IMR-90 (cell line): ENCODE data around the gene SCARF2. TPM values are rescaled to one million over a fixed set of nuclear protein-coding genes. Genes with fewer than 3 reads are reported as not detected.

Source experiments
- ATAC-seq: fragments of 200-7000 bp; cut with Tn5 transposase; 2 replicates; pipeline ENCODE4 v1.9.1; 2020; ENCODE audit warnings: low read depth, mild to moderate bottlenecking, moderate library complexity
- BruUV-seq: library from RNA; stranded (reverse); fragments of 400-500 nt; replicated peaks from 2 replicates; lab custom pipeline; 2021; lab: Mats Ljungman, UMichigan
- CTCF ChIA-PET: fragments of 300-600 bp; formaldehyde crosslinking; extraction: SDS; loops from one replicate; lab custom pipeline; 2021; ENCODE audit warnings: antibody characterized with exemption; lab: Yijun Ruan, JAX
- POLR2A ChIA-PET: fragments of 300-600 bp; sonication (Branson Sonifier 250); formaldehyde crosslinking; loops from one replicate; lab custom pipeline; 2022; ENCODE audit warnings: antibody characterized with exemption; ENCODE audit not compliant: unreplicated experiment; lab: Charles Lee
- DNase-seq: peaks from one replicate; pipeline ENCODE4 v3.0.0; 2013
- H2AFZ ChIP-seq: replicated peaks from 2 replicates; pipeline ENCODE3; 2013; ENCODE audit warnings: low read length, mild to moderate bottlenecking; ENCODE audit not compliant: poor library complexity
- H2AK5ac ChIP-seq: 2 replicates; pipeline ENCODE4 v1.6.1; 2013; ENCODE audit warnings: low read depth, low read length, inconsistent platforms
- H2AK9ac ChIP-seq: replicated peaks from 2 replicates; pipeline ENCODE3; 2013; ENCODE audit warnings: mild to moderate bottlenecking, low read depth, low read length, moderate library complexity; ENCODE audit not compliant: poor library complexity
- H2BK120ac ChIP-seq: 2 replicates; pipeline ENCODE4 v1.6.1; 2013; ENCODE audit warnings: low read depth, low read length, inconsistent platforms
- H2BK15ac ChIP-seq: 3 replicates; pipeline ENCODE4 v1.6.1; 2013; ENCODE audit warnings: low read depth, low read length, inconsistent platforms
- H2BK20ac ChIP-seq: 2 replicates; pipeline ENCODE4 v1.6.1; 2013; ENCODE audit warnings: low read depth, mild to moderate bottlenecking, inconsistent platforms, low read length, moderate library complexity
- H2BK5ac ChIP-seq: 2 replicates; pipeline ENCODE4 v1.6.1; 2013; ENCODE audit warnings: mild to moderate bottlenecking, low read depth, low read length, inconsistent platforms; ENCODE audit not compliant: poor library complexity, severe bottlenecking
- H3K14ac ChIP-seq: replicated peaks from 2 replicates; pipeline ENCODE4 v1.6.1; 2013; ENCODE audit warnings: low read depth, low read length, inconsistent platforms
- H3K18ac ChIP-seq: 2 replicates; pipeline ENCODE4 v1.6.1; 2013; ENCODE audit warnings: low read depth, low read length, control low read depth
- H3K23ac ChIP-seq: 2 replicates; pipeline ENCODE4 v1.6.1; 2013; ENCODE audit warnings: low read depth, low read length, inconsistent platforms
- H3K27ac ChIP-seq: 2 replicates; pipeline ENCODE4 v1.5.1; 2013; ENCODE audit warnings: mild to moderate bottlenecking, control low read depth, low read length; ENCODE audit not compliant: insufficient read depth
- H3K27me3 ChIP-seq: 2 replicates; pipeline ENCODE4 v1.6.1; 2013; ENCODE audit warnings: low read length; ENCODE audit not compliant: control insufficient read depth, insufficient read depth
- H3K36me3 ChIP-seq: 2 replicates; pipeline ENCODE4 v1.6.1; 2013; ENCODE audit warnings: low read length, mixed read lengths; ENCODE audit not compliant: control insufficient read depth, insufficient read depth
- H3K4ac ChIP-seq: 2 replicates; pipeline ENCODE4 v1.6.1; 2013; ENCODE audit warnings: low read depth, low read length, inconsistent platforms
- H3K4me1 ChIP-seq: 2 replicates; pipeline ENCODE4 v1.6.1; 2013; ENCODE audit warnings: low read length, mixed read lengths; ENCODE audit not compliant: control insufficient read depth, insufficient read depth
- H3K4me2 ChIP-seq: 2 replicates; pipeline ENCODE4 v1.6.1; 2013; ENCODE audit warnings: low read depth, mild to moderate bottlenecking, control low read depth, low read length, moderate library complexity
- H3K4me3 ChIP-seq: 2 replicates; pipeline ENCODE4 v1.5.1; 2013; ENCODE audit warnings: low read depth, mild to moderate bottlenecking, control low read depth, low read length, moderate library complexity; ENCODE audit not compliant: insufficient read depth
- H3K56ac ChIP-seq: 2 replicates; pipeline ENCODE4 v1.6.1; 2013; ENCODE audit warnings: low read length, inconsistent platforms; ENCODE audit not compliant: insufficient read depth; ENCODE audit errors: extremely low read depth
- H3K79me1 ChIP-seq, 2 experiments: 2 replicates each; pipeline ENCODE4 v1.6.1; 2013; ENCODE audit warnings: low read length in 2 of 2, inconsistent platforms in 1 of 2, low read depth in 1 of 2
- H3K9ac ChIP-seq: 2 replicates; pipeline ENCODE4 v1.6.1; 2013; ENCODE audit warnings: low read depth, low read length, control low read depth
- H3K9me1 ChIP-seq: 2 replicates; pipeline ENCODE4 v1.6.1; 2013; ENCODE audit warnings: low read length, inconsistent platforms; ENCODE audit not compliant: insufficient read depth
- H3K9me3 ChIP-seq: 2 replicates; pipeline ENCODE4 v1.6.1; 2013; ENCODE audit warnings: low read length; ENCODE audit not compliant: control insufficient read depth, insufficient read depth
- H4K20me1 ChIP-seq: 2 replicates; pipeline ENCODE4 v1.6.1; 2013; ENCODE audit warnings: low read length, inconsistent platforms; ENCODE audit not compliant: insufficient read depth
- H4K5ac ChIP-seq: 2 replicates; pipeline ENCODE4 v1.6.1; 2013; ENCODE audit warnings: mild to moderate bottlenecking, low read depth, low read length, control low read depth
- H4K8ac ChIP-seq, 2 experiments: 2 replicates each; pipeline ENCODE4 v1.6.1; 2013; ENCODE audit warnings: low read depth in 2 of 2, low read length in 2 of 2, control low read depth in 1 of 2, inconsistent platforms in 1 of 2
- H4K91ac ChIP-seq: 2 replicates; pipeline ENCODE4 v1.6.1; 2013; ENCODE audit warnings: low read depth, low read length, inconsistent platforms; ENCODE audit not compliant: insufficient read depth
- BHLHE40 ChIP-seq: fragments of 150-350 bp; IDR thresholded peaks from 2 replicates; pipeline ENCODE4 v1.6.1; 2016; ENCODE audit warnings: mild to moderate bottlenecking, low read depth, low read length
- FOS ChIP-seq: fragments of 150-350 bp; IDR thresholded peaks from 2 replicates; pipeline ENCODE4 v1.6.1; 2016; ENCODE audit warnings: low read depth, low read length
- MAZ ChIP-seq: IDR thresholded peaks from 2 replicates; pipeline ENCODE4 v1.6.1; 2012; ENCODE audit warnings: low read depth, mild to moderate bottlenecking, low read length, improper control_type of control experiment, moderate library complexity, borderline replicate concordance
- MXI1 ChIP-seq: IDR thresholded peaks from 2 replicates; pipeline ENCODE4 v1.6.1; 2012; ENCODE audit warnings: low read depth, mild to moderate bottlenecking, low read length, moderate library complexity, borderline replicate concordance
- NFE2L2 ChIP-seq: fragments of 150-350 bp; IDR thresholded peaks from 2 replicates; pipeline ENCODE4 v1.6.1; 2016; ENCODE audit warnings: low read depth, mild to moderate bottlenecking, low read length
- POLR2A ChIP-seq: IDR thresholded peaks from 2 replicates; pipeline ENCODE4 v1.6.1; 2012; ENCODE audit warnings: mild to moderate bottlenecking, low read depth, low read length
- RCOR1 ChIP-seq: IDR thresholded peaks from 2 replicates; pipeline ENCODE4 v1.6.1; 2012; ENCODE audit warnings: mild to moderate bottlenecking, low read length, improper control_type of control experiment; ENCODE audit not compliant: insufficient replicate concordance
- RFX5 ChIP-seq: IDR thresholded peaks from 2 replicates; pipeline ENCODE4 v1.8.0; 2012; ENCODE audit warnings: low read depth, mild to moderate bottlenecking, low read length, moderate library complexity
- SMC3 ChIP-seq: fragments of 150-350 bp; IDR thresholded peaks from 2 replicates; pipeline ENCODE4 v1.6.1; 2016; ENCODE audit warnings: low read depth, mild to moderate bottlenecking, antibody characterized with exemption, low read length, moderate library complexity
- USF2 ChIP-seq: fragments of 150-350 bp; IDR thresholded peaks from 2 replicates; pipeline ENCODE4 v1.6.1; 2017; ENCODE audit warnings: mild to moderate bottlenecking, antibody characterized with exemption, low read length, low read depth
- WGBS, 2 experiments: methylation state at CpG; one replicate each; pipeline versions ENCODE4 v1.1.5 to v1.1.7; 2013; ENCODE audit warnings: missing lambda C conversion rate in 2 of 2; ENCODE audit not compliant: insufficient read length in 1 of 2; ENCODE audit errors: extremely low coverage in 2 of 2; 5-methylcytosine and 5-hydroxymethylcytosine counted together
- dilution Hi-C: fragments of 300-500 bp; cut with HindIII; formaldehyde crosslinking; loops from one replicate; pipeline ENCODE4 v1.14.3; 2018; ENCODE audit warnings: low sequenced_read_pairs; ENCODE audit not compliant: unreplicated experiment
- in situ Hi-C: fragments of 300-500 bp; cut with MboI; formaldehyde crosslinking; loops from 3 replicates; pipeline ENCODE4 v1.14.3; 2019; ENCODE audit warnings: low sequenced_read_pairs, inconsistent platforms, mixed read lengths
- intact Hi-C: fragments of 100-400 bp; cut with micrococcal nuclease; formaldehyde crosslinking; loops from 2 replicates; pipeline ENCODE4 v1.10.0; 2022
- polyA plus RNA-seq, 3 experiments: library from polyadenylated mRNA; depleted of rRNA; stranded (reverse); fragments of >200 nt; gene quantifications; 2 replicates each; pipeline ENCODE4 v1.2.3, GENCODE V29; 2012; ENCODE audit warnings: low replicate concordance in 1 of 3
- total RNA-seq: library from RNA; depleted of rRNA; stranded (reverse); fragments of >200 nt; gene quantifications from 2 replicates; pipeline ENCODE4 v1.2.3, GENCODE V29; 2012
- TF ChIP-seq, protein P1 (sequence below): conservative IDR thresholded peaks from 2 replicates; pipeline ENCODE4 v1.5.1; 2012; ENCODE audit warnings: mild to moderate bottlenecking, low read depth, low read length, improper control_type of control experiment
- TF ChIP-seq, protein P2 (sequence below): fragments of 150-350 bp; IDR thresholded peaks from 2 replicates; pipeline ENCODE4 v1.6.1; 2016; ENCODE audit warnings: low read depth, mild to moderate bottlenecking, low read length, moderate library complexity, borderline replicate concordance

SCARF2 gene
- total and polyA plus RNA-seq, 2 of the 4 experiments (the other 2 are of a cell fraction): 3.4 to 37.0 TPM

DNA sequence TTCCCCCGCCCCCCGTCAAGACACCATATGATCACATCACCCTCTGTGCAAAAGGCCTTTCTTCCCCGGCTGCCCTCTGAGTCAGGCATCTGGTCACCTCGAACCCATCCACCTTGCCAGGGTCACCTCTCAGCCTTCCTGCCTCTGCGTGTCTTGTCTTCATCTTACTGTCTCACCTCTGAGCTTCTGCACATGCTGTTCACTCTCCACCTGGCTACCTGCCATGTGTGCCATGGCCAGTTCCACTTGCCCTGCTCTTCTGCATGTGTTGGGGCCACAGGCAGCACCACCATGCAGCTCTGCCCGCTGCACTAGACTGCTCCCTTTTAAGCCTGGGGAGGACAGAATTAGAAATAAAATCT lies 33.9 kb downstream of the SCARF2 start:
- Histone ChIP-seq H2BK5ac (no peak overlapping the region), H3K9me3 (no peaks in the 10 kb centered on the region), H3K4me1 (no peaks in the 10 kb centered on the region), H2AFZ (no peak overlapping the region), H4K91ac (no peak overlapping the region), H3K9ac (no peak overlapping the region), H4K8ac (no peak overlapping the region), H3K9me1 (peaks cover 14% of the 10 kb centered on the region), H3K4me2 (no peak overlapping the region), H2AK5ac (no peak overlapping the region), H2AK9ac (no peak overlapping the region), H4K5ac (no peak overlapping the region), H2BK120ac (no peak overlapping the region), H3K27ac (no peak overlapping the region), H2BK15ac (no peak overlapping the region), H3K27me3 (no peaks in the 10 kb centered on the region), H2BK20ac (no peak overlapping the region), H3K36me3 (peaks cover 48% of the 10 kb centered on the region), H3K4ac (no peak overlapping the region), H3K4me3 (no peak overlapping the region), H4K20me1 (no peaks in the 10 kb centered on the region; the same call in 1 of the 2 replicates), H3K14ac (no peak overlapping the region), H3K18ac (no peak overlapping the region), H3K23ac (no peak overlapping the region), H3K56ac (no peak overlapping the region), H3K79me1 (peaks cover 9 to 17% of the 10 kb centered on the region in 2 experiments; a peak in 3 of 4 replicates)
- POLR2A ChIA-PET: no interaction called here
- ATAC-seq: no peak
- dilution Hi-C loops (no loop called here), in situ Hi-C loops (no loop called here), intact Hi-C loops (no loop called here)
- TF ChIP-seq USF2 (no peak), FOS (no peak), POLR2A (no peak), SMC3 (no peak), MXI1 (no peak), BHLHE40 (no peak), RCOR1 (no peak), RFX5 (no peak), NFE2L2 (no peak), MAZ (no peak)
- TF ChIP-seq, protein P1, sequence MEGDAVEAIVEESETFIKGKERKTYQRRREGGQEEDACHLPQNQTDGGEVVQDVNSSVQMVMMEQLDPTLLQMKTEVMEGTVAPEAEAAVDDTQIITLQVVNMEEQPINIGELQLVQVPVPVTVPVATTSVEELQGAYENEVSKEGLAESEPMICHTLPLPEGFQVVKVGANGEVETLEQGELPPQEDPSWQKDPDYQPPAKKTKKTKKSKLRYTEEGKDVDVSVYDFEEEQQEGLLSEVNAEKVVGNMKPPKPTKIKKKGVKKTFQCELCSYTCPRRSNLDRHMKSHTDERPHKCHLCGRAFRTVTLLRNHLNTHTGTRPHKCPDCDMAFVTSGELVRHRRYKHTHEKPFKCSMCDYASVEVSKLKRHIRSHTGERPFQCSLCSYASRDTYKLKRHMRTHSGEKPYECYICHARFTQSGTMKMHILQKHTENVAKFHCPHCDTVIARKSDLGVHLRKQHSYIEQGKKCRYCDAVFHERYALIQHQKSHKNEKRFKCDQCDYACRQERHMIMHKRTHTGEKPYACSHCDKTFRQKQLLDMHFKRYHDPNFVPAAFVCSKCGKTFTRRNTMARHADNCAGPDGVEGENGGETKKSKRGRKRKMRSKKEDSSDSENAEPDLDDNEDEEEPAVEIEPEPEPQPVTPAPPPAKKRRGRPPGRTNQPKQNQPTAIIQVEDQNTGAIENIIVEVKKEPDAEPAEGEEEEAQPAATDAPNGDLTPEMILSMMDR: no peak
- TF ChIP-seq, protein P2, sequence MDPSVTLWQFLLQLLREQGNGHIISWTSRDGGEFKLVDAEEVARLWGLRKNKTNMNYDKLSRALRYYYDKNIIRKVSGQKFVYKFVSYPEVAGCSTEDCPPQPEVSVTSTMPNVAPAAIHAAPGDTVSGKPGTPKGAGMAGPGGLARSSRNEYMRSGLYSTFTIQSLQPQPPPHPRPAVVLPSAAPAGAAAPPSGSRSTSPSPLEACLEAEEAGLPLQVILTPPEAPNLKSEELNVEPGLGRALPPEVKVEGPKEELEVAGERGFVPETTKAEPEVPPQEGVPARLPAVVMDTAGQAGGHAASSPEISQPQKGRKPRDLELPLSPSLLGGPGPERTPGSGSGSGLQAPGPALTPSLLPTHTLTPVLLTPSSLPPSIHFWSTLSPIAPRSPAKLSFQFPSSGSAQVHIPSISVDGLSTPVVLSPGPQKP: no peak
- WGBS, 2 experiments: 94% methylated on average over 5 of the region's 6 CpGs; no CpG with 5 or more reads in 1 of the 2 experiments
- CTCF ChIA-PET: interaction anchor here (1.3 kb wide), 1 partner anchor 14 kb away, joined by 4 read pairs; no protein-coding TSS in a partner anchor
- BruUV-seq: no TSS peak
- DNase-seq: no peak
